HG03064 (cell line): ENCODE measurements around the gene PROP1.
"Not testable (repeated sequence)": the region's sequence is repeated elsewhere in the genome, so short reads cannot be mapped to it uniquely, and the experiment has no call there.

Experiments
- ATAC-seq: cut with Tn5 transposase; IDR thresholded peaks from one replicate; pipeline ENCODE4 v1.9.1; 2021; ENCODE audit warnings: low read depth; ENCODE audit not compliant: unreplicated experiment

PROP1 gene

DNA sequence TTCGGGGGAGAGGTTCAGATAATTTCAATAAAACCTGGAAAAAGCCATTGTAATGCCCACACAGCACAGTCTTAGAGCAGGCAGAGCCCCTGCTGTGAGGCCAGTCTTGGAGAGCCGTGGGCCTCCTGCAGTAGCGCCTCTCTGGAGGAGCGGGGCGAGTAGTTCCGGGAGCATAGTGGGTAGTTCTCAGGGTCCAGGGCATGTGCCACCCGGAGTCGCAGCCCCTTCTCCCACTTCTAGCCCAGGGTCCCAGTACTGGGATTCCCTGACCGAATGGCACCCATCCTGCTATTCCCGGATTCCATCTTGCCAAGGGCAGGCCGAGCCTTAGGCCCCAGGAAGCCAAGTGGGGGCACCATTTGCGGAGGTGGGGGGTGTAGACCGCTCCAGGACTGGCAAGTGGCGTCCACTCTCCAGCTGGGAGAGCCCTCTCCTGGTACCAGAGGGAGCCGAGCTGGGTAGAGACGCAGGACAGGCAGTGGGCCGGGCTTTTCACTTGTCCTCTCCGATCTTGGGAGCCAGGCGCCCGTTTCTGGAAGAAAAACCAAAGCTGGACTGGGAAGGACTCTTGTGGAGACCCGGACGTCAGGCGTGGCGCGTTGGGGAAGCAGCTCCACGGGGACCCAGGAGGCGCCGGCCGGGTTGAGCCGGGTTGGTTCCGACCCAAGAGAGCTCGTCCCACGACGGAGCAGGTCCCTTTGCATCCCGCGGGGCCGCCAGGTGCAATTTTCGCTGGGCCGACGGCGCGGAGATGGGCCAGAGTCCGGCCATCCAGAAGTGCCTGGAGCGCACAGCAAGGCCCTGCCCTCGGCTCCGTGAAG is 12.1 kb downstream of the PROP1 start:
- ATAC-seq = no peak

DNA sequence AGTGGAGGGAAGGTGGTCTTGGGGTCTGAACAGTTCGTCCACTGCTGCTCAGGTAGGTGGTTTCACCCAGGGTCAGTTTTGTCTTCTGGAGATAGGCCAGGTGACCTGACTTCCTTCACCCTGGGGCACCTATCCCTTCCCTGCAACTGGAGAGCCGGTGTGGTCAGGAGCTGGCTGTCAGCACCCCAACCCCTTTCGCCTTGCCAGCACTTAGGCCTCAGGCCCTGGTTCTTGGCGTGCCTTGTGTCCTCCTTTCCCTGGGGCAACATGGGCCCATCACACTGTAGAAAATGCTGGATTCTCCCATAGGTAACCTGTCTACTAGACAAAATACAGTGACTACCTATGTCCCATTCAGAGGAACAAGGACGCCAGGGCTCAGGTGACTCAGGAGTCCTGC is 13.1 kb downstream of the PROP1 start:
- no peak for ATAC-seq

DNA sequence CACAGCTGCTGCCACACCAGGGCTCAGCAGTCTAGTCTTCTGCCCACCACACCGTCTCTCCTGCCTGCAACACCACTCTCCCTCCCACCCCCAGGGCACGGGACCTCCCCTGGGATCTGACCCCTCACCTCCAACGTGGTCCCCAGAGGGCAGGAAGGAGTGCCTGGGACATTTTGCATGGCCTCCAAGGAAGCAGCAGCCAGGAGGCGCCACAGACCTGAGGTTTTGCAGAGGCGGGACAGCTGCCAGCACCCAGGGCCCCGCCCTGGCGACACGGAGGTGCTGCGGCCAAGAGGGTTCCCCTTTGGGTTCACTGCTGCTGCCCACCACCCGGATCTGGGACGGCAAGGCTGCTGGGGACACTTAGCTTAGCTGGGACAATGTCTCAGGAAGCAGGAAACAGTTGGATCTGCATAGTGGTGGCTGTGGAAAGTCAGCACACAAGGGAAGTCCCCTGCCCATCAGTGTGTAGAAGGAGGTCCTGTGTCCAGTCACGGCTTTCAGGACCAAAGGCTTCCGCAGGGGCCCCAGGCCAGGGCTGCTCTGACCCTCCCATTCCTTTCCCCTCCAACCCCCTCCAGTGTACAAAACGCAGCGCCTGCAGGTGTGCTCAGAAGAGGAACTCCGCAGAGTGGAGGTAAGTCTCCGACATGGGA is 13.8 kb downstream of the PROP1 start:
- no peak for ATAC-seq

DNA sequence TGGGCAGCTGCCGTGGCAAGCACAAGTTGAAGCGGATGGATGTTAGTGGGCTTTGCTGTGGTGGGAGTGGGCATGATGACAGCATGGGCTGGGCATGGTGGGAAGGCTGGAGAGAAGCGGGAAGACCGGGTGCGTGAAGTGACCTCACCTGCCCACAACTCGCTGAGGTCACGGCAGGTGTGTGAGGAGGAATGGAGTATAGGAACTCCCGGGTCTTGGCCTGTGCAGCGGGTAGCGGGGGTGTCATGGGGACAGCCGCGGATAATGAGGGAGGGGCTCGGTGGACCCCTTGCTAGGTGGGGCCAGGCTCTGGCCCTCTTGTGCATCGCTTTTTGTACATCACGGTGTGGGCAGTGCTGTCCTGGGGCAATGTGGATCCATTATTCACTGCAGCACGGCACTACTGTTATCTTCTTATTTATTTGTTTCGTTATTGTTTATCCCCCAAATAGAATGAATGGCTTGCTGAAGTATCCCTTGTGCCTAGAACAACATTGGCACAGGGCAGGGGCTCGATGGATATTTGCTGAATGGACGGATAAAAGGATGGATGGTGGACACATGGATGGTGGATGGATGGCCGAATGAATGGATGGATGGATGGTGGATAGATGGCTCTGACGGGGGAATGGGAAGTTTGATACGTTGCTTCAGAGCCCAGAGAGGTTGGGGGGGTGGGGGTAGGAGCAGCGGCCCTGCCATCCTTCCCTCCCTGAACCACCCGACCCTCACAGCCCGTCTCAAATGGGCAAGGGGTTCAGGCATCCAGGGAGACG is 14.6 kb downstream of the PROP1 start:
- no peak for ATAC-seq

DNA sequence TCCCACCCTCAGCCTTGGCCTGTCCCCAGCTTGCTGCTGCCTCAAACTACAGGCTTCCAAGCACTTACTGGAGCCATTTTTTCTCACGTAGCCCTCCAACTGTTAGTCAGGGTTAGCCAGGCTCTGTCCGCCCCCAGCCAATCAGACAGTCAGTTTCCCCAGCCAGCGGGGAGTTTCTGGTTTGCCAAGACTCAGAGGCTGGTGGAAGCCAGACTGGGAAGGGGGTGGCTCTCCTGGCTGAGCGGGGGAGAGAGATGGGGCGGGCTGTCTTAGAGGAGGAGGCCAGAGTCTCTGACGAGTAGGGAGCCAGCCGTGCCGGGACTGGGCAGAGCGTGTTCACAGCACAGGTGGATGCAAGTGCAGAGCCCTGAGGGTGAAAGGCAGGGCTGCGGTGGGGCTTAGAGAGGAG is 15.3 kb downstream of the PROP1 start:
- ATAC-seq = no peak

DNA sequence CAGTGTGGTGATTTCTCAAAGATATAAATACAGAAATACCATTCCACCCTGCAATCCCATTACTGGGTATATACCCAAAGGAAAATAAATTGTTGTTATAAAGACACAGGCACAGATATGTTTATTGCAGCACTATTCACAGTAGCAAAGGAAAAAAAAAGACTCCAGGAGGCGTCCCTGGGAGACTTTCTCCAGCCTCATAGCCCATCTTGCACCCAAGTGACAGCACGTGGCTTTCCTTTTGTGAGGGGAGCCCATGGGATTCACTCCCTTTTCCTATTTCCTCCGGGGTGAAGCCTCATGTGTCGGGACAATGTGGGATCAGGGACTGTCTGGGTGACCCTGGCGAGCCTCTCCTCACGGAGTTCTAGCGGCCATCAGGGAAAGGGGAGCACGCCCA is 18.4 kb downstream of the PROP1 start:
- not testable (repeated sequence) for ATAC-seq

DNA sequence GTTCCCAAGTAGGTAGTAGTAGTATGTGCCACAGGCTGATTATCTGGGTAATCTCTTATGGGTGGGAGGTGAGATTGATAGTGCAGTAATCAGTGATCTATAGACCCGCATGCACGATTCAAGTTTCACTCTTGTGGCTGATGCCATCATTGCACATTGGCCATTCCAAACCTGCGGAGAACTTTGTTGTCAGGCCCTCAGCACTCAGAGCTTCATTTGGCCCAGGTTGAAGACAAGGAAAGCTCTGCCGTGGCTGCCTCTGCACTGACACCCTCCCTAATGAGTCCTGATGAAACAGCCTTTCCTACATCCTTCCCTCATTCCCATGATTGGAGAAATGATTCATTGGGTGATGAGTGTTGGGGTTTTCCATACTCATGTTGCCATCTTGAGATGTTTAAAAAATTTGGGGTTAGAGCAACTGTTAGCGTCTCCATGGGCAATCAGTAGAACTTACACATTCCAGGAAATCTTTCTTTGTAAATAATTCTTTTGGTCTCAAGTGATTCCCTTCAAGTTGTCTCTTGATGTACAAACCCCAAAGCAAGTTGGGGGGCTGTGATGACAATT is 22.9 kb downstream of the PROP1 start:
- no peak for ATAC-seq

DNA sequence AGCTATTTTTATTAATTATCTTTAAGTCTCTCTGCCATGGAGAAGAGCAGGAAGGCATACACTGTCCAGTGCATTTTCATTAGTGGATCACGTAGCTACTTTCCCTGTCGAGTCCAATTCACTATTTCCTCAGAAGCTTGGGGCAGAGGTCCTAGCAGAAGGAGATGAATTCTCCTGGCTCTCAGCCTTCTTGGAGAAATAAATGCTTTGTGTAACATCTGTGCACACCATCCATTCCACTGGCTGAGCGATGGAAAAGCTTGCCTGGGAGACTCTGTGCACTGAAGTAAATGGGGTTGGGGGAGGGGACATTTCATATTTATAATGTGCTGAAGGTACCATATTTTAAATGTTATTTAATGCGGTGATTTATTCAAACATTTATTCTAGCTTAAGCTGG is 23.4 kb downstream of the PROP1 start:
- ATAC-seq = no peak

DNA sequence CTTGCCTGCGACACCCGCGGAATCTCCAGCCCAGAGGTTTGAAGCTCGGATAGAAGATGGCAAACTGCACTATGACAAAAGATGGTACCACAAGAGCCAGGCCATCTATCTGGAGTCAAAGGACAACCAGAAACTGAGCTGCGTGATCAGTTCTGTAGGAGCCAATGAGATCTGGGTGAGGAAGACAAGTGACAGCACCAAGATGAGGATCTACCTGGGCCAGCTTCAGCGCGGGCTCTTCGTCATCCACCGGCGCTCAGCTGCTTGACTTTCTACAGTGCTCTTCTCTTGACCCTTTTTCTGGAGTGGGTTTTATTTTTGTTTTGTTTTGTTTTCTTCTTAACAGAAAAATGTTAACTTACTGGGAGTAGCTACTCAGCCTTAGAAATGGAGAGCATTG is 24.0 kb downstream of the PROP1 start:
- ATAC-seq = not testable (repeated sequence)

DNA sequence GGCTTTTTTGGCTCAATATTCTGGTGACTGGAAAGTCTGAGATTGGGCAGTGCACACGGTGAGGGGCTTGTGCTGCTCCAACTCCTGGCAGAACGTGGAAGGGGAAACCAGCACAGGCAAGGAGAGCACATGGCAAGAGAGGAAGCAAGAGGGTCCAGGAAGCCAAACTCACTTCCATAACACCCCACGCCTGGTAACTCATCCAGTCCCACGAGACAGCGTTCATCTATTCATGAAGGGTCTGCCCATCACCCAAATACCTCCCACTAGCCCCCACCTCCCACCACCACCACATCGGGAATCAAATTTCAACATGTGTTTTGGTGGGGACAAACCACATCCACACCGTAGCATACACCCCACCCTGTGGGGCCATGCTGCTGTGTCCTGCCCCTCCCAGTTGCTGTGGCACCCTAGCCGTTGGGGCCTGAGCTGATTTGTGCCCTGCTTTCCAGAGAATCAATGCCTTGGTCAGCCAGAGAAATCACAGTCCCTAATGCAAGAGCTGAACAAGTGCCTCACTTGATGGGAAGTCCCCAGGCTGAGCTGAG is 27.3 kb downstream of the PROP1 start:
- no peak for ATAC-seq

DNA sequence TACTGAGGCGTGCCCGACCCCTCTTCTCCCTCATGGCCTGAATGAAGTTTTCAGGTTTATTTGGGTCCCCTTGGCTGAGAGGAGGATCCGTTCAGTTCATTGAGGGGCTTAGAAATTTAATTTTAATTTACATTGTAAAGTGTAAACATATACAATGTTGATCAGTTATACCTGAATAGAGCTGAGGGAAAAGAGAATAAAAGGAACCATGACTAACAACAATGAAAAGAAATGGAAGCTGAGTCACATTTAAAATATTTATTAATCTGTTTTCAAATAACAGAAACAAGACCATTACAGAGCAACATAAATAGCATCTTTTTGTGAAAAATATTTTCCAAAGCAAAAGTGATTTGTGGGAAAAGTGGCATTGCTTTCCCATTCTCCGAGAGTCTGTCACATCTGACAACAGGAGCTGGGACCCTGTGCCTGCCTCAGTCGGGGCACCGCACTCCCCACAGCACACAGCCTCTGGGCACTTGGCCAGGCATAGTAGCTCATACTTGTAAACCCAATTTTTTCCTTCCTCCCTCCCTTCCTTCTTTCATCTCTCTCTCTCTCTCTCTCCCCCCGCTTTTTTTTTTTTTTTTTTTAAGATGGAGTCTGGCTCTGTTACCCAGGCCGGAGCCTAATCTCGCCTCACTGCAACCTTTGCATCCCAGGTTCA is 28.7 kb downstream of the PROP1 start:
- ATAC-seq = no peak

DNA sequence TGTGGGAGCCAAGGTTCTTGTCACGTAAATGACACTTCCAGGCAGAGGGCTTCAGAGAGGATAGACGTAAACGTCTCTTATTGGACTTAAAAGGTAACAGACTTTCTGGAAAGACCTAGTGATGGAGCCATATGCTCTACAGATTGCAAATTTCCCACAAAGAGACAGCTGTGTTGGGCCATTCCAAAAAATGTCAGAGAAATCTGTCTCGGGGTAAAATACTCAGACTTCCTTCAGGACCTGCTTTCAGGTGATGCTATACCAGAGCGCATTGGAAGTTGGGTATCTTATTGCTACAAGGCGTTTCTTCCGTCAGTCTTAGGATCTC is 29.2 kb downstream of the PROP1 start:
- ATAC-seq = no peak

DNA sequence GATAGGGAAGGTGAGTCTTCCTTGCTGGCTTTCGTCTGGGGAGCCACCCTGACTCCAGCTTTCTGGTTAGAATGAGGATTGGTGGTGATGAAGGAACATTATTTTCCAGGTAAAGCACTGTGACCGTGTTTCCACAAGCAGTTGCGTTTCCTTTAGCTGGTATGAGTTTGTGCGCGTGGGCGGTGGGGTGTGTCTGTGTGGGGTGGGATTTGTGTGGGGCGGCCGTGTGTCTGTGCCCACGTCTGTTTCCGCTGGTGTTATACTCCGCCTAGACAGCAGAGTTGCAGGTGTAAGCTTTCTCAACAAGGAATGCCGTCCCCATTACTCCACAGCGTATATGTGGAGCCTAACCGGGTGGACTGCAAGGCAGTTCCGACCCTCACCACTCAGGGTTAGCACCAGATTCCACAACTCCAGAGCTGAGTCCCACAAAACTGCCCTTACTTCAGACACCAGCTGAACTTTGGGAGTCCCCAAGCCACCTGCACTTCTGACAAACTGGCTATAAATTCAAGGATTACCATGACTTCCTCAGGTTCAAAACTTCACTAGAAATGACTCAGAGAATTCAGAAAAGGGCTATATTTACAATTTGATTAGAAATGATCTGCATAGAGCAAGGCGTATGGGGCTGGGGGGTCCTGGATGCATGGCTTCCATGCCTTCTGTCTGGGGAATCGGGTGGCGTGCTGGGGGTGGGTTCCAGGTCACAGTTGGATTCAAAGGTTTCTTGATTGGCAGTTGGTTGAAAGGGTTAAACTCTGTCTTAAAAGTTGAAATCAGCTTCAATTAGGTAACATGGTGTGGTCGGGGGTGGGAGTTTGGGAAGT is 29.8 kb downstream of the PROP1 start:
- no peak for ATAC-seq

DNA sequence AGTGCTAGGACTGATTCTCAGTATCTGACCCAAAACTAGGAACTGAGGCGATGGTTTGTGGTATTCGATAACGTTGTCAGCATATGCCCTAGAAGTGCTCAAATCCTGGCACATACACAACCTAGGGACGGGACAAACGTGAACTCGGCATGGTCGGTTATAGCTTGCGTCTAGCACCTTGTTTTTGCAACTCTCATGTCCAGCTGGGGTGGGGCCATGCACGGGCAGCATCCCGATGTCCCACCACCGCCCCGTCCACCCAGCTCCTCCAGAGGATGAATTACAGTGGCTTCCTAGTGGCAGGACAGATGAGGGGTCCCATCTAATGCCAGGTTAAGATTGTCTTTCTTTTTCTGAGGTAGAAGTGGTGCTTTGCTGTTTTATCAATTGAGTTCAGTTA is 31.6 kb downstream of the PROP1 start:
- no peak for ATAC-seq

DNA sequence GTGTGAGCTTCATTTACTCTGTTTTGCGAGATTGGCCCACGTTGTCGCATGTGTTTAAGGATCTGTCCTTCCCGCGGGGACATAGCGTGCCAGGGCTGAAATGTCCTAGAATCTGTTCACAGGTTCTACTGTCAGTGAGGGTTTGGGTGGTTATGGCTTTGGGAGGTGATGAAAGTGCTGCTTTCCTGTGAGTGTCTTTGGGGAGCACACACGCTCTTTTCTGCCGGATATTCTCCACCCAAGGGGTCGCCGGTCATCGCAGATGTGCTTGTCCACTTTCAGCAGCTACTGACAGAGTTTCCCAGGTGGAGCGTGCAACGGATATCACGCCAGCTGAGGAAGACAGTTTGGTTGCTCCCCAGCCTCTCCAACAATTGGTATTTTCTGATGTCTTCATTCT is 32.1 kb downstream of the PROP1 start:
- ATAC-seq = no peak

DNA sequence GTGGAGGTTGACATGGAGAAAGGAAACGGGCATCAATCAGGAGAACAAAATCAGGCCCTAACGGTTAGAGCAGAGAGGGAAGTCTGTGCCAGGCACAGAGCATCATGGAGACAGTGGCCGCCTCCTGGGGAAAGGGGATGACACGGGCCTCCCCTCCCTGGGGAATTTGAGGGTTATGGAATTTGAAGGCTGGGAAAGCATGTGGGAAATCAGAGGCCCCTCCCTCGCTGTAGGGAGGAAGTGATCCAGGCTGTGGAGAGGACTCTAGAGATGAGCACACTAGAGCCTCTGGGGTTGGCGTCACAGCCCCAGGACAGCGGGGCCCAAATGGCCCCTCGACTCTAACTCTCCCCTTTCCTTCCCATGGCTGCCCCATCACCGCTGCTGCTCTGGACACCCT is 36.7 kb downstream of the PROP1 start:
- no peak for ATAC-seq

DNA sequence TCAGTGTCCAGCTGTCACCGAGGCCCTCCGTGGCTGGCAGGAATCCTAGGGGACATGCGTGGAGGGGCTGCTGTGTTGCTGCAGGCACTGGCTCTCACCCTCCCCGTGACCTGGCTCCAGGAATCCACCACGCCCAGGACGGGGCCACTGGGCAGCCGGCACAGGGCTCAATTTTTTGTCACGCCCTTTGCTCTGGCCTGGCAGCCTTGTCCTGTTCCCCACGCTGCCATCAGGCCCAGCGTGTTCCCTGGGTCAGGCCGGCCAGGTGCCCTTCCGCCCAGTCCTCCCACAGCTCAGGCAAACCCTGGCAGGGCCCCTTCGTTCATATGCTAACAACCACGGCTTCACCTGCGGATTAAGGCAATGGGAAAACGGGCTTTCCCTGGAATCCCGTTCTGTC is 37.3 kb downstream of the PROP1 start:
- no peak for ATAC-seq

DNA sequence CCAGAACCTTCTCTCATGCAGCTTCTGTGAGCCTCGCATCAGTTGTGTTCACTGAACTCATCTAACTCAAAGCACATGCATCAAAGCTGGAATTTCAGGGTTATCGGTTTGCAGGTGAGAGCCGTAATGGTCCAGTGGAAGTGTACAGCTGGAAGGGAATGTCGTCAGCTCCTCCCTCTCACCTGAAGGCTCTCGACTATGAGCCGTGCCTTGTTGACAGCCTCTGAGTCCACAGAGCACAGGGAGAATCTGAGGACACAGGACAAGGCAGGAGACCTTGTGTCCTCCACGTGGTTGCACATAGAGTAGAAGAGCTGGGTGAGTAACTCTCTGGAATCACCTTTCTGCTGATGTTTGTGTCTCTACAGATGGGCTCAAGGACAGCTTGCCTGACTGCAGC is 38.8 kb downstream of the PROP1 start:
- ATAC-seq = no peak

DNA sequence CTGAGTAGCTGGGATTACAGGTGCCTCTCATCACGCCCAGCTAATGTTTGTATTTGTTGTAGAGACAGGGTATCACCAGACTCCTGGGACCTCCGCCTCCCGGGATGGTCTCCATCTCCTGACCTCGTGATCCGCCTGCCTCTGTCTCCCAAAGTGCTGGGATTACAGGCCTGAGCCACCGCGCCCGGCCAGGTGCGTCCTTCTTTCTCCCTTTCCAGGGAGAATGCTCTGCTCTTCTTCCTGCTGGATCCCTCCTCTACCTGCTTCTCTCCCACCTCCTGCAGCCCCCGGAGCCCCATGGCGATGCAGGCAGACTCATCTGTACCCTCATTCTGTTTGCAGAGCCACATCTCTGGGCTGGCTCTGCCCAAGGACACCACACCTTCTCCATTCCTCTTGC is 42.9 kb downstream of the PROP1 start:
- not testable (repeated sequence) for ATAC-seq

DNA sequence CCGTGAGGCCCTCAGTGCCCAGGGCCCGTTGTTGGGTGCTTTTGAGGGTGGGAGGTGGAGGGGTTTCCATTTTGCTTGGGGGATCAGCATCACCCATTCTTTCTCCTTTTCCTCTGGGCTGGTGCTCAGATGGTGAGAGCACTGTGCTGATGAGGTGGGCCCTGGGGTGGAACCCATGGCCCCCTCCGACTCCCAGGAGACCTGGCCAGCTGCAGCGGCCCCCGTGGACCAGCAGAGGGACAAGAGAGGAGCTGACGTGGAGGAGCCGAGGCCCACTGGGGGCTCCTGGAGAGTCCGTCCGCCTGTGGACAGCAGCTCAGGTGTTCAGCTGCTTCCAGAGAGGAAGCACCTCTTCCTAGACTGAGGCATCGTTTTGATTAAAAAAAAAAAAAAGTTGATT is 46.4 kb downstream of the PROP1 start:
- not testable (repeated sequence) for ATAC-seq
